AG09309 (cell line): Measurements from ENCODE around the gene SLC44A3.

Source experiments
- DNase-seq: peaks from one replicate; pipeline ENCODE4 v3.0.0-alpha.2; 2010; ENCODE audit warnings: low read depth
- H3K4me3 ChIP-seq: 2 replicates; pipeline ENCODE4 v1.5.1; 2011; ENCODE audit warnings: mild to moderate bottlenecking, low read depth, low read length, moderate library complexity; ENCODE audit not compliant: control insufficient read depth
- TF ChIP-seq, protein P1 (sequence below): IDR thresholded peaks from 2 replicates; pipeline ENCODE4 v1.5.1; 2011; ENCODE audit warnings: mild to moderate bottlenecking, low read depth, low read length, inconsistent platforms; ENCODE audit not compliant: insufficient read depth, control insufficient read depth; ENCODE audit errors: missing control alignments

The SLC44A3 gene

DNA sequence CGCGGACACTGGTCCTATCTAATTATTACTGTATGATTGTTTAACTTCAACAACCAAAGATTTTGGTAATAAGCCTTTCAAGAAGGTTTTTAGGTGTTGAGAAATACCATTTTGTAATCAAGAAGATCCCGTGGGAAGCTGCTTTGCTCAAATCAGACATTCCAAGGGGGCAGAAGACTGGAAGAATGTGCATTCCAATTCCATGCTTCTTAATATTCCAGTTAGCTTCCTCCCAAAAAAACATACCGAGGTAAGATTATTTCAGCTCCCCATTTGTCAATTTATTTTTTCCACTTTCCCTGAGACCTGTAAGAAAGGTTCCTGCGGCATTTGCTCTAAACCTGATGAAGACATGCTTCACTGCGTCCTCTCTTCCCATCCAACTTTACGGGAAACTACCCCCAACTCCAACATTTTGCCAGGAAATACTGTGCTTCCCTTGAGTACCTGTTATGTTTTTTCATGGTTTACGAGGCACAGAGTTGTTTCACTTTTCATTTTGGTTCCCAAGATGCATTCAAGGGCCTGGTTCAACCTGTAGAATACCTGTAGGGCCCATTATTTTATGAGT lies 102.7 kb downstream of the SLC44A3 start:
- TF ChIP-seq, protein P1, sequence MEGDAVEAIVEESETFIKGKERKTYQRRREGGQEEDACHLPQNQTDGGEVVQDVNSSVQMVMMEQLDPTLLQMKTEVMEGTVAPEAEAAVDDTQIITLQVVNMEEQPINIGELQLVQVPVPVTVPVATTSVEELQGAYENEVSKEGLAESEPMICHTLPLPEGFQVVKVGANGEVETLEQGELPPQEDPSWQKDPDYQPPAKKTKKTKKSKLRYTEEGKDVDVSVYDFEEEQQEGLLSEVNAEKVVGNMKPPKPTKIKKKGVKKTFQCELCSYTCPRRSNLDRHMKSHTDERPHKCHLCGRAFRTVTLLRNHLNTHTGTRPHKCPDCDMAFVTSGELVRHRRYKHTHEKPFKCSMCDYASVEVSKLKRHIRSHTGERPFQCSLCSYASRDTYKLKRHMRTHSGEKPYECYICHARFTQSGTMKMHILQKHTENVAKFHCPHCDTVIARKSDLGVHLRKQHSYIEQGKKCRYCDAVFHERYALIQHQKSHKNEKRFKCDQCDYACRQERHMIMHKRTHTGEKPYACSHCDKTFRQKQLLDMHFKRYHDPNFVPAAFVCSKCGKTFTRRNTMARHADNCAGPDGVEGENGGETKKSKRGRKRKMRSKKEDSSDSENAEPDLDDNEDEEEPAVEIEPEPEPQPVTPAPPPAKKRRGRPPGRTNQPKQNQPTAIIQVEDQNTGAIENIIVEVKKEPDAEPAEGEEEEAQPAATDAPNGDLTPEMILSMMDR = no peak
- DNase-seq = peak; percentile 73
- H3K4me3 ChIP-seq = peak overlapping the region; percentile 24

DNA sequence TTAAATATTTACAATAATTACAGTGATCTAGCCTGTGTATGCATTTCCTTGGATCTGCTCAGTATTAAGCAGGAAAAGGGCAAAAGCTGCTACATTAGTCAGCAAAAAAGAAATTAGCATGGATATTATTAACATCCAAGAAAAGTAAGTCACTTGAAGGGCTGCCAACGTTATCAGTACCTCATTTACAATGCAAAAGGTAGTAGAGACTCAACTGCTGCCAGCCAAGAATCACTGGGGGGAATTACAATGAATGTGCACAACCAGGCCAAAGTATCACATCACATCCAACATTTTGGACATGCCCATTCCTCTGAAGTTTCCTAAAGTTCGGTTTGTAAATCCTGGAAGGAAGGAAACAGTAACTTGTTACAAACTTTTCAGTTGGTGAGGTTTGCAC lies 104.8 kb downstream of the SLC44A3 start:
- TF ChIP-seq, protein P1 = no peak

DNA sequence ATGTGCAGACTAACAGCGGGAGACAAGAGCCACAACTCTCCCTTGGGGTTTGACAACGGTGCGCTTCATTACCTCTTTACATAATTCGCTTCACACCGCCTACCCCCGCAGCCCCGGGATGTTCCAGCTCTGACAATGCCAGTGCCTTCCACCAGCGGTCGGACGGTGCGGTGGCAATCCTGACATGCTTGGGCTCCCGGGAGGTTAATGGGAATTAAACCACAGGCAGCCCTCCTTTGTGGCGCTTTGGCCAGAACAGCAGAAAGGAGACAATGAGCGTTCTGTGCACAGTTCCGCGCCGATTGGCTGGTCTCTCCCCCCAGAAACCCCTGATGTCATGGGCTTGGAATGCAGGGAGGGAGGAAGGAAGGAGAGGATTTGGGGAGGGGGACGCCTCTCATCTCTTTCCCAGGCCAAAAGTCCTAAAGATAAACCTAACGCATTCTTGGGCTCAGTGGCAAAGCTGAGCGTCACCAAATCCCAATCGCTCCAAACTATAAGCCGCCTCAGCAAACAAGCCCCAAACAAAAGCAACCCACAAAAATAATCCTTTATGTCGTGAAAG lies 105.5 kb downstream of the SLC44A3 start:
- TF ChIP-seq, protein P1 = no peak
- no peak for DNase-seq
- H3K4me3 ChIP-seq = peak overlapping the region; percentile 77

More for the DNA sequence above, 104.8 kb downstream of the SLC44A3 start:
- DNase-seq = no peak
- peak overlapping the region; percentile 77 for H3K4me3 ChIP-seq

DNA sequence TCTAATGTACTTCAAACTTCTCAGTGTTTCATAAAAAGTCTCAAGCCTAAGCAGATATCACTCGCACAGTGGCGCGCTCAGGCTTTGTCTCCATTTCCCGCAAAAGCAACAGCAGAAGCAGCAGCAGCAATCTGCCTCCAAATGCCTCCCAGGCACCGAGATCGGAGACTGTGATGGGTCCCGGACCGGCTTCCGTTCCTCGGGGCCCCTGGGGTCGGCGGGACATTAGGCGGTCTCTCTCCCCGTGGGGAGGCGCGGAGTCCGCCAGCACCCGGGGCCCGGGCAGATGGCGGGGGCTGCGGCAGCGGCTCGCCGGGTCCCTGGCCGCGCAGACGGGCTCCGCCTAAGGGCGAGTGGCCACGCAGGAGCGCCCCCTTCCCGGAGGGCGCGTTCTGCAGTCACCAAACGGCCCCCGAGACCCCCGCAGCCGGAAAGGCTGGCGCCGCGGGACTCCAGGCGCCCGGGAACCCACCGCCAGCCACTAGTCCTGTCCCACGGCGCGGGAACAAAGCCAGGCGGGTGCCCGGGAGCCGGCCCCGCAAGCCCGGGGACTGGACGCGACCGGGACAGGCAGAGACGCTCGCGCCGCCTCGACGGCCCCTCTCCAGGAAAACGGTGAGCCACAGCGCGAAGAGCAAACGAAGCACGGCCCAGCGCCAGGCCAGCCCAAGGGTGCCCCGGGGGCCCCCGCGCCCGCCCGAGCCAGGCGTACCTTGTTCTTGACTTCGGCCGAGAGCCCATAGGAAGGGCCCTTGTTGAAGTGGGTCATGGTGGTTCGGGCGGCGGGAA lies 106.2 kb downstream of the SLC44A3 start:
- H3K4me3 ChIP-seq = peak overlapping the region; percentile 77
- no peak for DNase-seq
- TF ChIP-seq, protein P1 = peak; percentile 41

DNA sequence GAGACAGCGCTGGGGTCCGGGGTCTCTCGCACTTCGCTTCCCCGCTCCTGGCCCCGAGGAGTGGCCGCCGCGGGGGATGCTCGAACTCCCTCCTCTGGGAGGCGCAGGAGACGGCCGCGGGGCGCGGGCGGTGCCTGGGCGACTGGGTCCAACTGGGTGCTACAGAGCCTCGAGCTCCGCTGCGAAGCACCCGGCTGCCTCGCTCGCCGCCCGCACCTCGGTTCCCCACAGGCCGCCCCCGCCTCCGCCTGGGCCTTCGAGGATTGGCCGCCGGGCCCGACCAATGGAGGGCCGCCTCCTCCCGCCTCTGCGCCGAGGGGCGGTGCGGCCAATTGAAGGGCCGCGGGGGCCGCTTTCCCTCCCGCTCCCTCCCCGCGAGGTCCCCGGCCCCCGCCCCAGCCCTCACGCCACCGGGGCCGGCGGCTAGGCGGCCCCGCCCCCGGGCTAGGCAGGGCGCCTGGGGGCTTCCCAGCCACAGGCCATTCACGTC lies 106.8 kb downstream of the SLC44A3 start, which contains the start of gene CNN3:
CNN3 (minus strand) TSS at position 196 of the 490 bp plus-strand sequence. CDS start 216 bp downstream, outside the sequence.
- DNase-seq = peak; percentile 71
- H3K4me3 ChIP-seq = peak within 1 kb of the TSS; percentile 77
- TF ChIP-seq, protein P1 = peak; percentile 20

DNA sequence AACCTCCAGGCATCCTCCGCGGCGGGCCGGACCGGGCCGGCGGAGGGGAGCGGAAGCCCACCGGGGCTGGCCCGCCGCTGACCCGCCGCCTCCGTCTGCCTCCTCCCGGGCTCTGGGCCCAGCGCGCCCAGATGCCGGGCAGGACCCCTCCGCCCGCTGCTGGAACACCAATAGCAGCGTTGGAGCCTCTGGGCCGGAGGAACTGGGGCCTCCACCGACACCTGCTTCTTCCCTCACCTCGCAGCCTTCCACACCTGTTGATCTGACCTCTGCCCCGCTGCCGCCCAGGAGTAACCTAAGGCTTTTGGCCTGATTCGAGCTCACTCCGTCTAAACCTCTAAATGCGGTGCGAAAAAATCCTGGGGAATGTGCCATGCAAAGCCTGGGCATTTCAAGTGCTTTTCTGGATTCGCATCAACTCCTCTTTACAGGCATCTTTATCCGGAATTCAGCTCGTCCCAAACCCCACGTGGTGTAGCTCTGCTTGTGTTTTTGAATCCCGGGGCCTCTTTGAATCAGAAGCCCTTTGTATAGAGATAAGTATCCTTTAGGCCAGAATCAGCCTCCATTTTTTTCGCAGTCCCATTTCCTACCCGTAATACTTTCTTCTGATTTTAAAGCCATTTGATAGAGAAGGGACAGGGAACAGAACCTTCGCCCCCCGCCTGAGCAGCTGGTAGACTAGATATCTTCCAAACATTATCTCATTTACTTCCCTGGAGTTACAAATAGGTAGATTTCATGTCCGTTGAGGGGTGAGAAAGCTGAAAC lies 107.4 kb downstream of the SLC44A3 start:
- TF ChIP-seq, protein P1 = no peak
- no peak for DNase-seq
- H3K4me3 ChIP-seq = peak overlapping the region; percentile 41
